ENCODE results near the gene MAPK11.

GRCh38 chr22:50309601-50309991, 39.4 kb upstream of the MAPK11 start:
- TF ChIP-seq POLR2A (IDR thresholded peaks at IDR 0.05) (no peak), CTCF (IDR thresholded peaks at IDR 0.05) (no peak)

Data from prostate gland (tissue), 2 donors.